Heart left ventricle (tissue), 13 donors: Measurements from ENCODE around the gene RGS7.

Experiments used
- CTCF ChIP-seq, 12 donors: fragments of 200-600 bp; sonication (generic) in 4 of 12; IDR thresholded peaks; one replicate each; pipeline versions ENCODE4 v1.5.0 to v1.8.0; 2018 to 2022; ENCODE audit warnings: antibody characterized with exemption in 12 of 12, mild to moderate bottlenecking in 5 of 12
- POLR2A ChIP-seq, 2 donors: fragments of 450-650 bp; IDR thresholded peaks; one replicate each; pipeline ENCODE4 v1.6.1; 2017; ENCODE audit warnings: antibody characterized with exemption in 2 of 2, mild to moderate bottlenecking in 2 of 2, moderate library complexity in 2 of 2
- donor health status: ischemic (EF 13 %, LVEDD 7.1; RV severe dilation, severe dysfunction).
- donor health status: DM: no; HTN: yes; CAD: no.
- donor health status: DM: no; HTN: no; CAD: no.
- donor health status: ischemic (EF 25% LVEDD 6.9; RV normal size, moderate dysfunction).
- donor health status: ischemic (EF 25% LVEDD 5.7; RV mildly dilated, moderate dysfunction).
- donor health status: ischemic (EF 35%, LVEDD 5.7; RV mildly dilated, moderate dysfunction).
- donor health status: nonischemic (EF 11% LVEDD 7.7; RV severe dilation, severe dysfunction).
- donor health status: DM: yes; HTN: yes; CAD: no.
- donor health status: PGD.
- donor health status: ischemic (EF 29% LVEDD 5.4; RV normal size, mild dysfunction).
- donor health status: nonischemic (EF 23%, LVEDD 6.1; RV moderate dilation, normal function).

- TF ChIP-seq POLR2A (IDR thresholded peaks at IDR 0.05) (no peak), CTCF (IDR thresholded peaks at IDR 0.05) (no peak)
Observed at GRCh38 chr1:241215203-241215602, 141.8 kb downstream of the RGS7 start.
